GM18951 (cell line): ENCODE results near the gene CDSN.

ENCODE experiments used
- POLR2A ChIP-seq: IDR thresholded peaks from 4 replicates; pipeline ENCODE4 v1.6.1; 2011; ENCODE audit warnings: mild to moderate bottlenecking; ENCODE audit not compliant: insufficient read length, insufficient read depth; ENCODE audit errors: extremely low read depth
- in situ Hi-C: fragments of 300-500 bp; cut with MboI; formaldehyde crosslinking; loops from one replicate; pipeline ENCODE4 v1.12.0; 2022; ENCODE audit warnings: low sequenced_read_pairs, mixed read lengths, inconsistent platforms; ENCODE audit not compliant: unreplicated experiment

Gene CDSN

GRCh38 chr6:31158140-31158862 lies 38.1 kb upstream of the CDSN start, which contains the start of gene TCF19:
TSS of gene TCF19 (plus strand) at chr6:31158589. CDS start at chr6:31159470, 881 bp downstream.
- in situ Hi-C loops, result no loop called here
- TF ChIP-seq POLR2A, result peak; percentile 60

- in situ Hi-C loops, result no loop called here
- TF ChIP-seq POLR2A, result no peak
These were observed 37.4 kb upstream of the CDSN start, which contains the start of gene CCHCR1 for GRCh38 chr6:31157513-31158139. TSS of gene CCHCR1 (minus strand) at chr6:31157802. CDS start at chr6:31157600, 202 bp downstream.

- no peak for TF ChIP-seq POLR2A
- in situ Hi-C loops, result no loop called here
These were observed 36.4 kb upstream of the CDSN start for GRCh38 chr6:31156641-31157040.

GRCh38 chr6:31154436-31154835 lies 34.2 kb upstream of the CDSN start:
- in situ Hi-C loops, result no loop called here
- no peak for TF ChIP-seq POLR2A

- in situ Hi-C loops, result no loop called here
- TF ChIP-seq POLR2A, result no peak
These were observed 32.5 kb upstream of the CDSN start for GRCh38 chr6:31152781-31153180.

GRCh38 chr6:31149827-31150447 lies 29.7 kb upstream of the CDSN start:
- TF ChIP-seq POLR2A, result no peak

GRCh38 chr6:31145386-31145785 lies 25.1 kb upstream of the CDSN start:
- in situ Hi-C loops, result no loop called here

More at GRCh38 chr6:31149827-31150447, 29.7 kb upstream of the CDSN start:
- in situ Hi-C loops, result no loop called here

GRCh38 chr6:31144970-31145340 lies 24.7 kb upstream of the CDSN start:
- in situ Hi-C loops, result no loop called here
- TF ChIP-seq POLR2A, result no peak

More at GRCh38 chr6:31145386-31145785, 25.1 kb upstream of the CDSN start:
- no peak for TF ChIP-seq POLR2A

GRCh38 chr6:31144296-31144969 lies 24.2 kb upstream of the CDSN start:
- TF ChIP-seq POLR2A, result no peak
- in situ Hi-C loops, result no loop called here

GRCh38 chr6:31143148-31143547 lies 22.9 kb upstream of the CDSN start:
- in situ Hi-C loops, result no loop called here
- TF ChIP-seq POLR2A, result no peak

- no peak for TF ChIP-seq POLR2A
- in situ Hi-C loops, result no loop called here
These were observed 22.1 kb upstream of the CDSN start for GRCh38 chr6:31142361-31142761.

- in situ Hi-C loops, result no loop called here
- TF ChIP-seq POLR2A, result no peak
These were observed 20.4 kb upstream of the CDSN start for GRCh38 chr6:31140643-31141042.

GRCh38 chr6:31139599-31139998 lies 19.4 kb upstream of the CDSN start:
- in situ Hi-C loops, result loop anchor here (5.0 to 10.0 kb wide), 2 partner anchors 53 to 225 kb away; no protein-coding TSS in a partner anchor
- no peak for TF ChIP-seq POLR2A
